Upper lobe of left lung (tissue), 4 donors: ENCODE measurements around the gene OR8G5.

Experiments used
- CTCF ChIP-seq, 6 experiments: fragments of 450-650 bp in 4 of 6; fragments of 200-600 bp in 2 of 6; sonication (generic) in 2 of 6; IDR thresholded peaks; one replicate each; pipeline ENCODE4 v1.5.1; 2016 to 2019; ENCODE audit warnings: antibody characterized with exemption in 6 of 6
- POLR2A ChIP-seq, 4 donors: fragments of 450-650 bp; IDR thresholded peaks; one replicate each; pipeline ENCODE4 v1.5.1; 2016 to 2017; ENCODE audit warnings: antibody characterized with exemption in 4 of 4, mild to moderate bottlenecking in 2 of 4
- POLR2AphosphoS5 ChIP-seq, 2 donors: sonication (generic); formaldehyde crosslinking; IDR thresholded peaks; one replicate each; pipeline ENCODE4 v1.5.1; 2017; ENCODE audit warnings: antibody characterized with exemption in 2 of 2

DNA sequence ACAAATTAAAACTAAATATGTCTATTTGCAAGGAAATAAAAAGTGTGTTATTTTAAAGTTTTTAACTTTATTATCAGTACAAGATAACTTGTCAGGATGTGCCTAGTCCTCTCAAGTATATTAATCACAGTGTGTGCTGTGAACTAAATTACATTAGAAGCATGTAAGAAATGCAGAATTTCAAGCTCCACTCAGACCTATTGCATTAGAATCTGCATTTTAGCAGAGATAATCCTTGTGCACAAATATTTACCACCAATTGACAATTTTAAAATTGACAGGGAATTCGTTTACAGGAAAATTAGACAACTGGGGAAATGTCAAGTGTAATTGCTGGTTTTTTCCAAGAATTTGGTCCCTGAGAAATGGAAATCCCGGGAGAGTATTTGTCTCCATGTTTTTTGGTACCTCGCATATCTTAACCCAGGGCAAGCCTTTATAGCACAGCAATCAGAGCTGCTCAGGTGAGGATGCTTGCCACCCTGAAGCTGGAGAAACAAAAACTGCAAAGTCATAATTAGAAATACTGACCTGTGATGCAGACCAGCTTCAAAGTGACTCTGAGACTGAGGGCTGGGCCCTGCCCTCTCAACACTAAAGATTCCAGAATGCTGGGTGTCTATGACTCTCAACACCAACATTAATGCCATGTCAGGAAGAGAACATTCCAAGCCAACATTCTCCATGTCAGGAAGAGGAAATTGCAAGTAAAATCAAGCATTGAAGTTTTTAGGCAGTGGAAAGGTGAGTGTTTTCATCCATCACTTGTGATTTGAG, 15.4 kb upstream of the OR8G5 start, which contains the start of gene OR8G1:
- TF ChIP-seq CTCF (IDR thresholded peaks at IDR 0.05) (no peak), POLR2A (IDR thresholded peaks at IDR 0.05) (no peak), POLR2AphosphoS5 (IDR thresholded peaks at IDR 0.05) (no peak)
